Endothelial cell of umbilical vein (primary cell): ENCODE results near the gene HOXA4. TPM values are rescaled to one million over a fixed set of nuclear protein-coding genes. Genes with fewer than 3 reads are reported as not detected.

Source experiments
- BruUV-seq: library from RNA; stranded (reverse); fragments of 400-500 nt; replicated peaks from 2 replicates; lab custom pipeline; 2021; lab: Mats Ljungman, UMichigan
- CTCF ChIA-PET: fragments of 300-600, 350-600 bp; sonication (Branson Sonifier 250); formaldehyde crosslinking; loops from one replicate; lab custom pipeline; 2021; ENCODE audit warnings: antibody characterized with exemption, inconsistent platforms; lab: Charles Lee
- POLR2A ChIA-PET: fragments of 300-600, 350-600 bp; sonication (Branson Sonifier 250); formaldehyde crosslinking; loops from one replicate; lab custom pipeline; 2021; ENCODE audit warnings: antibody characterized with exemption, inconsistent platforms; lab: Charles Lee
- DNase-seq: peaks from one replicate; pipeline ENCODE4 v3.0.0-alpha.2; 2011; ENCODE audit warnings: low read depth, low spot score
- FAIRE-seq: peaks from 2 replicates; lab custom pipeline; 2011; peaks lifted over from hg19 to GRCh38; lab: Jason Lieb, UNC
- H2AFZ ChIP-seq: 2 replicates; pipeline ENCODE4 v1.6.0; 2012; ENCODE audit warnings: low read depth, low read length, control low read depth, inconsistent platforms
- H3K27ac ChIP-seq: 2 replicates; pipeline ENCODE4 v1.5.1; 2011; ENCODE audit warnings: low read depth, mild to moderate bottlenecking, control low read depth, low read length, moderate library complexity; ENCODE audit not compliant: insufficient read depth
- H3K27me3 ChIP-seq, 2 experiments: 2 replicates each; pipeline versions ENCODE4 v1.6.0 to v1.6.1; 2011; ENCODE audit warnings: low read length in 2 of 2, mixed read lengths in 1 of 2; ENCODE audit not compliant: control insufficient read depth in 2 of 2, insufficient read depth in 2 of 2
- H3K36me3 ChIP-seq, 2 experiments: 2 replicates in 1 of 2; 3 replicates in 1 of 2; pipeline ENCODE4 v1.5.1; 2011; ENCODE audit warnings: low read length in 2 of 2, mild to moderate bottlenecking in 1 of 2, moderate library complexity in 1 of 2; ENCODE audit not compliant: control insufficient read depth in 2 of 2, insufficient read depth in 2 of 2; ENCODE audit errors: extremely low read depth in 1 of 2
- H3K4me1 ChIP-seq: 3 replicates; pipeline ENCODE4 v1.5.1; 2011; ENCODE audit warnings: mild to moderate bottlenecking, low read length; ENCODE audit not compliant: control insufficient read depth, insufficient read depth; ENCODE audit errors: extremely low read depth
- H3K4me2 ChIP-seq: 2 replicates; pipeline ENCODE4 v1.6.1; 2011; ENCODE audit warnings: low read length, control low read depth, mixed read lengths; ENCODE audit not compliant: insufficient read depth
- H3K4me3 ChIP-seq, 3 experiments: fragments of 200-600 bp in 1 of 3; sonication (generic), shearing (Covaris generic) in 1 of 3; replicated peaks in 1 of 3; 2 replicates each; pipeline ENCODE4 v1.5.1; 2011 to 2016; ENCODE audit warnings: control low read depth in 3 of 3, low read length in 3 of 3, mild to moderate bottlenecking in 2 of 3, inconsistent platforms in 1 of 3, low read depth in 1 of 3, moderate library complexity in 1 of 3; ENCODE audit not compliant: insufficient read depth in 1 of 3
- H3K79me2 ChIP-seq: 2 replicates; pipeline ENCODE4 v1.6.0; 2012; ENCODE audit warnings: low read length, inconsistent platforms; ENCODE audit not compliant: control insufficient read depth, insufficient read depth
- H3K9ac ChIP-seq: replicated peaks from 2 replicates; pipeline ENCODE3; 2011; ENCODE audit warnings: low read length, control low read depth; ENCODE audit not compliant: insufficient read depth; ENCODE audit errors: extremely low read depth
- H3K9me1 ChIP-seq: replicated peaks from 3 replicates; pipeline ENCODE4 v1.6.0; 2011; ENCODE audit warnings: mild to moderate bottlenecking, low read length; ENCODE audit not compliant: control insufficient read depth, insufficient read depth; ENCODE audit errors: extremely low read depth
- H3K9me3 ChIP-seq: replicated peaks from 2 replicates; pipeline ENCODE4 v1.5.1; 2012; ENCODE audit warnings: low read length, inconsistent platforms; ENCODE audit not compliant: control insufficient read depth, insufficient read depth
- H4K20me1 ChIP-seq: replicated peaks from 2 replicates; pipeline ENCODE3; 2011; ENCODE audit warnings: mild to moderate bottlenecking, low read length; ENCODE audit not compliant: control insufficient read depth, insufficient read depth; ENCODE audit errors: extremely low read depth
- CTCF ChIP-seq, 2 donors: IDR thresholded peaks; 1 replicate in 1 of 2; 2 replicates in 1 of 2; pipeline ENCODE4 v1.5.1; 2011; ENCODE audit warnings: low read length in 2 of 2, mild to moderate bottlenecking in 2 of 2, moderate library complexity in 2 of 2, control low read depth in 1 of 2, inconsistent platforms in 1 of 2, low read depth in 1 of 2; ENCODE audit not compliant: insufficient read depth in 1 of 2; ENCODE audit errors: extremely low read depth in 1 of 2
- EZH2 ChIP-seq: IDR thresholded peaks from 2 replicates; pipeline ENCODE4 v1.6.1; 2012; ENCODE audit warnings: borderline replicate concordance, low read depth, mild to moderate bottlenecking, moderate library complexity, low read length, inconsistent platforms; ENCODE audit not compliant: severe bottlenecking
- FOS ChIP-seq: IDR thresholded peaks from 2 replicates; pipeline ENCODE4 v1.6.1; 2011; ENCODE audit warnings: mild to moderate bottlenecking, low read length, moderate library complexity, borderline replicate concordance; ENCODE audit not compliant: insufficient read depth
- GATA2 ChIP-seq: IDR thresholded peaks from 2 replicates; pipeline ENCODE4 v1.7.0; 2011; ENCODE audit warnings: low read depth, mild to moderate bottlenecking, moderate library complexity, mixed read lengths, low read length; ENCODE audit not compliant: insufficient read length, insufficient read depth
- JUN ChIP-seq: IDR thresholded peaks from 2 replicates; pipeline ENCODE4 v1.6.1; 2011; ENCODE audit warnings: borderline replicate concordance, low read depth; ENCODE audit not compliant: insufficient read length, insufficient read depth
- MAX ChIP-seq: IDR thresholded peaks from 2 replicates; pipeline ENCODE4 v1.6.1; 2011; ENCODE audit not compliant: insufficient read depth, insufficient read length
- POLR2A ChIP-seq: IDR thresholded peaks from 2 replicates; pipeline ENCODE4 v1.6.1; 2012; ENCODE audit warnings: low read depth, mild to moderate bottlenecking, control low read depth, low read length
- POLR2AphosphoS5 ChIP-seq: IDR thresholded peaks from 2 replicates; pipeline ENCODE4 v1.6.1; 2012; ENCODE audit warnings: low read depth, mild to moderate bottlenecking, control low read depth, low read length, moderate library complexity; ENCODE audit not compliant: insufficient read depth
- dilution Hi-C: fragments of 300-500 bp; cut with MboI; formaldehyde crosslinking; loops from one replicate; pipeline ENCODE4 v1.15.0; 2019; ENCODE audit warnings: low sequenced_read_pairs; ENCODE audit not compliant: extremely low pct_ligation_motif_present
- intact Hi-C: fragments of 100-400 bp; cut with micrococcal nuclease; formaldehyde crosslinking; loops from one replicate; pipeline ENCODE4 v1.10.0; 2022
- polyA plus RNA-seq, 4 experiments: library from polyadenylated mRNA; depleted of rRNA in 3 of 4; stranded (reverse) in 3 of 4; unstranded in 1 of 4; fragments of >200 nt; gene quantifications; 2 replicates each; pipeline versions ENCODE4 v1.2.1 to v1.2.3, GENCODE V29; 2011 to 2012; ENCODE audit warnings: missing spikeins in 1 of 4
- total RNA-seq: library from RNA; stranded (reverse); gene quantifications from 2 replicates; pipeline ENCODE4 v1.2.3, GENCODE V29; 2021

The HOXA4 gene
- total and polyA plus RNA-seq, 2 donors (not counting 3 experiments of a cell fraction or from before 2014, with no cell fraction given), result 4.9 to 8.1 TPM

- dilution Hi-C loops, result no loop called here
- H3K9me1 ChIP-seq, result no peaks in the 10 kb centered on the region
- CTCF ChIA-PET, result interaction anchor here (0.8 to 3.7 kb wide), 8 partner anchors 10 to 428 kb away, joined by 3 to 36 read pairs (median 4); partner anchors contain the start of genes HOXA1 and HOXA4
- peak overlapping the region; percentile 96 for H3K27ac ChIP-seq
- no peaks in the 10 kb centered on the region for H3K9me3 ChIP-seq
- POLR2A ChIA-PET, result interaction anchor here (1.4 kb wide), 1 partner anchor 55 kb away, joined by 4 read pairs; the partner anchor contains the start of gene HOXA9
- TF ChIP-seq FOS (no peak), POLR2AphosphoS5 (no peak)
- H3K36me3 ChIP-seq, result peaks cover 0 to 5% of the 10 kb centered on the region in 2 experiments
- no peaks in the 10 kb centered on the region for H3K27me3 ChIP-seq
- H3K79me2 ChIP-seq, result peaks cover 73% of the 10 kb centered on the region
- no peaks in the 10 kb centered on the region for H4K20me1 ChIP-seq
- DNase-seq, result peak; percentile 16
- no peak overlapping the region for H3K4me3 ChIP-seq
- peaks cover 82% of the 10 kb centered on the region for H3K4me1 ChIP-seq
- H3K4me2 ChIP-seq, result peak overlapping the region; percentile 97
- peak overlapping the region; percentile 6 for H3K9ac ChIP-seq
- intact Hi-C loops, result loop anchor here (10.0 kb wide), 1 partner anchor 956 kb away; the partner anchor contains the start of gene NFE2L3
- H2AFZ ChIP-seq, result no peak overlapping the region
- no TSS peak for BruUV-seq
- FAIRE-seq, result no peak
Measured at GRCh38 chr7:27110186-27111031, 20.1 kb downstream of the HOXA4 start.

- no peak for FAIRE-seq
- H3K9ac ChIP-seq, result no peak overlapping the region
- H3K27me3 ChIP-seq, result no peaks in the 10 kb centered on the region
- no peak for TF ChIP-seq EZH2
- TF ChIP-seq POLR2A, result no peak
- TF ChIP-seq JUN, result no peak
- no peak for TF ChIP-seq CTCF (IDR thresholded peaks at IDR 0.05; ENCODE audit: extremely low read depth in 1 of 2, insufficient read depth in 1 of 2, low read depth in 1 of 2, low read length in 2 of 2)
- TF ChIP-seq GATA2, result no peak
- no peak for TF ChIP-seq MAX
- no peak for TF ChIP-seq POLR2AphosphoS5
- H3K79me2 ChIP-seq, result peaks cover 71% of the 10 kb centered on the region
- intact Hi-C loops, result loop anchor here (5.0 to 10.0 kb wide), 2 partner anchors 907 to 955 kb away; partner anchors contain the start of genes CBX3, HNRNPA2B1 and NFE2L3
- H3K9me1 ChIP-seq, result no peaks in the 10 kb centered on the region
- no peaks in the 10 kb centered on the region for H4K20me1 ChIP-seq
- H3K36me3 ChIP-seq, result peaks cover 0 to 5% of the 10 kb centered on the region in 2 experiments
- CTCF ChIA-PET, result interaction anchor here (0.9 to 5.4 kb wide), 7 partner anchors 9 to 421 kb away, joined by 3 to 70 read pairs (median 10); partner anchors contain the start of genes HOXA1 and HOXA4
- no peak overlapping the region for H3K4me3 ChIP-seq
- dilution Hi-C loops, result no loop called here
- no peak for DNase-seq
- H3K27ac ChIP-seq, result no peak overlapping the region
- no peak overlapping the region for H2AFZ ChIP-seq
- no peak overlapping the region for H3K4me2 ChIP-seq
- POLR2A ChIA-PET, result interaction anchor here (1.0 to 1.4 kb wide), 3 partner anchors 8 to 13 kb away, joined by 3 to 4 read pairs (median 3); no protein-coding TSS in a partner anchor
- H3K9me3 ChIP-seq, result no peaks in the 10 kb centered on the region
- H3K4me1 ChIP-seq, result peaks cover 87% of the 10 kb centered on the region
- BruUV-seq, result no TSS peak
Measured at GRCh38 chr7:27109466-27110185, 20.9 kb downstream of the HOXA4 start.
